H1 (cell line): ENCODE results near the gene DBH. TPM values are rescaled to one million over a fixed set of nuclear protein-coding genes. Genes with fewer than 3 reads are reported as not detected.

ENCODE experiments used
- CREB1 ChIP-seq: IDR thresholded peaks from 2 replicates; pipeline ENCODE4 v1.6.1; 2012; ENCODE audit warnings: inconsistent platforms
- MAFK ChIP-seq: IDR thresholded peaks from 2 replicates; pipeline ENCODE4 v1.6.1; 2012; ENCODE audit warnings: low read depth, mild to moderate bottlenecking, improper control_type of control experiment, low read length
- SRF ChIP-seq: IDR thresholded peaks from 2 replicates; pipeline ENCODE4 v1.6.1; 2011; ENCODE audit warnings: mild to moderate bottlenecking, low read depth, low read length, moderate library complexity
- TEAD4 ChIP-seq: IDR thresholded peaks from 2 replicates; pipeline ENCODE4 v1.6.1; 2012; ENCODE audit warnings: low read depth, low read length, inconsistent platforms, mixed read lengths
- polyA plus RNA-seq, 7 experiments: library from polyadenylated mRNA; depleted of rRNA in 3 of 7; stranded (reverse) in 5 of 7; unstranded in 2 of 7; fragments of >200 nt in 5 of 7; fragments of 200-250 nt in 2 of 7; gene quantifications; 1 replicate in 5 of 7; 2 replicates in 1 of 7; 4 replicates in 1 of 7; pipeline versions ENCODE4 v1.2.1 to v1.2.3, GENCODE V29; 2011 to 2013; ENCODE audit warnings: missing spikeins in 2 of 7, mixed read lengths in 2 of 7
- total RNA-seq: library from RNA; stranded (reverse); fragmentation: NEBNext Ultra II Directional; extraction: Animal tissue kit (Norgen Biotek cat#: 25700); gene quantifications from 2 replicates; pipeline ENCODE4 v1.2.1, GENCODE V29; 2021

Gene DBH
- total and polyA plus RNA-seq, 2 of the 8 experiments (the other 6 are each of a cell fraction or from before 2014, with no cell fraction given), result 0.18 TPM; not detected in 1

GRCh38 chr9:133615606-133616188, 20.5 kb upstream of the DBH start (continued):
- TF ChIP-seq TEAD4 (no peak), SRF (no peak), CREB1 (no peak), MAFK (no peak)
